HCT116 (cell line): ENCODE measurements around the gene RNF111. TPM values are rescaled to one million over a fixed set of nuclear protein-coding genes. Genes with fewer than 3 reads are reported as not detected.

Experiments
- ATAC-seq: fragments of 200-7000 bp; cut with Tn5 transposase; 2 replicates; pipeline ENCODE4 v1.9.1; 2020; ENCODE audit warnings: mild to moderate bottlenecking, moderate library complexity
- BruUV-seq: library from RNA; stranded (reverse); fragments of 400-500 nt; replicated peaks from 2 replicates; lab custom pipeline; 2021; lab: Mats Ljungman, UMichigan
- CTCF ChIA-PET: fragments of 300-600 bp; sonication (Branson Sonifier 250); formaldehyde crosslinking; loops from one replicate; lab custom pipeline; 2021; ENCODE audit warnings: antibody characterized with exemption; lab: Charles Lee
- POLR2A ChIA-PET: fragments of 300-600, 350-600 bp; sonication (Branson Sonifier 250); formaldehyde crosslinking; loops from one replicate; lab custom pipeline; 2021; ENCODE audit warnings: antibody characterized with exemption; lab: Charles Lee
- RAD21 ChIA-PET, 2 experiments: fragments of 300-600 bp; sonication (Branson Sonifier 250); formaldehyde crosslinking; loops; one replicate each; lab custom pipeline; 2023; ENCODE audit warnings: low total read pairs in 2 of 2; ENCODE audit not compliant: uncharacterized antibody in 2 of 2, unreplicated experiment in 2 of 2, low non-redundant PET in 1 of 2; lab: Charles Lee
- DNase-seq: peaks from one replicate; pipeline ENCODE4 v3.0.0-alpha.2; 2010; ENCODE audit warnings: low read depth, low spot score
- H2AFZ ChIP-seq: fragments of 200-600 bp; shearing (Covaris generic), sonication (generic); 2 replicates; pipeline ENCODE4 v1.6.1; 2017; ENCODE audit warnings: low read depth, mixed run types, mixed read lengths, antibody characterized with exemption, low read length; ENCODE audit not compliant: poor library complexity, severe bottlenecking
- H3K27ac ChIP-seq: 2 replicates; pipeline ENCODE4 v1.5.1; 2012; ENCODE audit warnings: low read depth, low read length
- H3K27me3 ChIP-seq: fragments of 200-600 bp; sonication (generic); 2 replicates; pipeline ENCODE4 v1.6.1; 2016; ENCODE audit warnings: mixed run types, low read length, mixed read lengths; ENCODE audit not compliant: insufficient read depth
- H3K36me3 ChIP-seq, 2 experiments: fragments of 200-500 bp in 1 of 2; fragments of 200-600 bp in 1 of 2; sonication (Bioruptor generic) in 1 of 2; sonication (generic) in 1 of 2; 2 replicates each; pipeline versions ENCODE4 v1.5.1 to v1.6.1; 2014 to 2016; ENCODE audit warnings: low read length in 2 of 2, inconsistent platforms in 1 of 2, mixed read lengths in 1 of 2, mixed run types in 1 of 2; ENCODE audit not compliant: insufficient read depth in 2 of 2, control insufficient read depth in 1 of 2
- H3K4me1 ChIP-seq, 2 experiments: fragments of 200-600 bp in 1 of 2; sonication (generic) in 1 of 2; 2 replicates each; pipeline versions ENCODE4 v1.5.1 to v1.6.1; 2012 to 2017; ENCODE audit warnings: low read length in 2 of 2, inconsistent platforms in 1 of 2, mild to moderate bottlenecking in 1 of 2, mixed read lengths in 1 of 2, mixed run types in 1 of 2, moderate library complexity in 1 of 2; ENCODE audit not compliant: insufficient read depth in 2 of 2, control insufficient read depth in 1 of 2
- H3K4me2 ChIP-seq: fragments of 200-600 bp; sonication (generic); 2 replicates; pipeline ENCODE4 v1.6.1; 2017; ENCODE audit warnings: mixed run types, low read length, mixed read lengths
- H3K4me3 ChIP-seq, 2 experiments: fragments of 200-600 bp in 1 of 2; sonication (generic) in 1 of 2; replicated peaks in 1 of 2; 2 replicates each; pipeline ENCODE4 v1.5.1; 2011 to 2016; ENCODE audit warnings: low read length in 2 of 2, control low read depth in 1 of 2, low read depth in 1 of 2, mild to moderate bottlenecking in 1 of 2, mixed read lengths in 1 of 2, mixed run types in 1 of 2
- H3K79me2 ChIP-seq: fragments of 200-600 bp; sonication (generic); 2 replicates; pipeline ENCODE4 v1.6.1; 2017; ENCODE audit warnings: mild to moderate bottlenecking, mixed run types, low read length, moderate library complexity, mixed read lengths; ENCODE audit not compliant: insufficient read depth
- H3K9ac ChIP-seq: fragments of 200-600 bp; sonication (generic); 2 replicates; pipeline ENCODE4 v1.6.1; 2016; ENCODE audit warnings: low read length, mixed read lengths
- H3K9me2 ChIP-seq: fragments of 200-600 bp; sonication (generic), shearing (Covaris generic); 2 replicates; pipeline ENCODE4 v1.6.1; 2017; ENCODE audit warnings: mixed run types, mild to moderate bottlenecking, moderate library complexity; ENCODE audit not compliant: insufficient read depth
- H3K9me3 ChIP-seq, 2 experiments: fragments of 200-500 bp in 1 of 2; fragments of 200-600 bp in 1 of 2; sonication (Bioruptor generic) in 1 of 2; sonication (generic) in 1 of 2; 2 replicates each; pipeline ENCODE4 v1.6.1; 2014 to 2017; ENCODE audit warnings: low read length in 2 of 2, mixed read lengths in 2 of 2, inconsistent platforms in 1 of 2, low read depth in 1 of 2, mild to moderate bottlenecking in 1 of 2, mixed run types in 1 of 2, moderate library complexity in 1 of 2; ENCODE audit not compliant: control insufficient read depth in 1 of 2, insufficient read depth in 1 of 2
- H4K20me1 ChIP-seq: fragments of 200-600 bp; sonication (generic), shearing (Covaris generic); 2 replicates; pipeline ENCODE4 v1.6.1; 2017; ENCODE audit warnings: mixed run types, mild to moderate bottlenecking, moderate library complexity; ENCODE audit not compliant: insufficient read depth
- ATF3 ChIP-seq: IDR thresholded peaks from 2 replicates; pipeline ENCODE4 v1.6.1; 2012
- CBX3 ChIP-seq: IDR thresholded peaks from 2 replicates; pipeline ENCODE4 v1.6.1; 2012; ENCODE audit warnings: low read depth
- CTCF ChIP-seq, 3 experiments: fragments of 200-600 bp in 1 of 3; sonication (generic) in 1 of 3; IDR thresholded peaks in 2 of 3; conservative IDR thresholded peaks in 1 of 3; 2 replicates each; pipeline ENCODE4 v1.5.1; 2012 to 2017; ENCODE audit warnings: low read depth in 2 of 3, low read length in 2 of 3, antibody characterized with exemption in 1 of 3, borderline replicate concordance in 1 of 3, control low read depth in 1 of 3, mild to moderate bottlenecking in 1 of 3, mixed read lengths in 1 of 3, mixed run types in 1 of 3, moderate library complexity in 1 of 3; ENCODE audit not compliant: insufficient read depth in 1 of 3
- ELF1 ChIP-seq: IDR thresholded peaks from 2 replicates; pipeline ENCODE4 v1.6.1; 2012; ENCODE audit warnings: low read depth, borderline replicate concordance
- JUND ChIP-seq: IDR thresholded peaks from 2 replicates; pipeline ENCODE4 v1.6.1; 2012
- MAX ChIP-seq: IDR thresholded peaks from 2 replicates; pipeline ENCODE4 v1.6.1; 2012
- POLR2A ChIP-seq: IDR thresholded peaks from 2 replicates; pipeline ENCODE4 v1.7.0; 2011; ENCODE audit warnings: borderline replicate concordance; ENCODE audit not compliant: insufficient read depth, insufficient read length; ENCODE audit errors: extremely low read depth
- POLR2AphosphoS5 ChIP-seq: IDR thresholded peaks from 2 replicates; pipeline ENCODE4 v1.6.1; 2011; ENCODE audit warnings: mild to moderate bottlenecking, low read depth, low read length, moderate library complexity
- SIN3A ChIP-seq: IDR thresholded peaks from 2 replicates; pipeline ENCODE4 v1.6.1; 2012; ENCODE audit warnings: low read depth
- SP1 ChIP-seq: IDR thresholded peaks from 2 replicates; pipeline ENCODE4 v1.6.1; 2012; ENCODE audit warnings: low read depth
- SRF ChIP-seq: IDR thresholded peaks from 2 replicates; pipeline ENCODE4 v1.6.1; 2012; ENCODE audit warnings: low read depth
- YY1 ChIP-seq: IDR thresholded peaks from 2 replicates; pipeline ENCODE4 v1.6.1; 2011; ENCODE audit warnings: low read length, low read depth, moderate library complexity, mild to moderate bottlenecking; ENCODE audit not compliant: insufficient replicate concordance; ENCODE audit errors: extremely low read depth
- ZFX ChIP-seq: fragments of 450-650 bp; IDR thresholded peaks from 2 replicates; pipeline ENCODE4 v1.6.1; 2017
- ZNF274 ChIP-seq: fragments of 200-500 bp; sonication (Bioruptor generic); IDR thresholded peaks from 2 replicates; pipeline ENCODE4 v1.6.1; 2014; ENCODE audit warnings: mild to moderate bottlenecking, low read depth, low read length, inconsistent platforms
- intact Hi-C: fragments of 100-400 bp; cut with micrococcal nuclease; formaldehyde crosslinking; loops from 2 replicates; pipeline ENCODE4 v1.10.0; 2022
- total RNA-seq: library from RNA; stranded (reverse); gene quantifications from one replicate; pipeline ENCODE4 v1.2.1, GENCODE V29; 2021; ENCODE audit not compliant: unreplicated experiment
- TF ChIP-seq, protein P1 (sequence below): IDR thresholded peaks from 2 replicates; pipeline ENCODE4 v1.6.1; 2012; ENCODE audit warnings: low read depth

Gene RNF111
- total RNA-seq, 1 experiment from 2014 or later: 31.5 TPM

DNA sequence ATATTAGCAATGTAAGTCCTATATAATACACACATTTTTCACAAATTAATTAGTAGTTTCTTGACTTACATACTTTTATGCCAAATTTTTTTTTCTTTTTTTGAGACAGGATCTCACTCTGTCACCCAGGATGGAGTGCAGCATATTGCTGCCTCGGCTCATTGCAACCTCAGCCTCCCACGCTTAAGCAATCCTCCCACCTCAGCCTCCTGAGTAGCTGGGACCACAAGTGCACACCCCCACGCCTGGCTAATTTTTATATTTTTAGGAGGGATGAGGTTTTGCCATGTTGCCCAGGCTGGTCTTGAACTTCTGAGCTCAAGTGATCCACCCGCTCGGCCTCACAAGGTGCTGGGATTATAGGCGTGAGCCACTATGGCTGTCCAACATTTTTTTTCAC, 54.6 kb downstream of the RNF111 start:
- Histone ChIP-seq H3K4me2 (no peak overlapping the region), H2AFZ (no peak overlapping the region), H3K79me2 (peaks cover 95% of the 10 kb centered on the region), H3K27ac (no peak overlapping the region), H3K4me1 (no peaks in the 10 kb centered on the region), H3K9me2 (no peaks in the 10 kb centered on the region), H3K36me3 (no peaks in the 10 kb centered on the region), H3K9me3 (no peaks in the 10 kb centered on the region), H3K4me3 (no peak overlapping the region), H3K9ac (no peak overlapping the region), H4K20me1 (peaks cover 17% of the 10 kb centered on the region; the same call in 1 of the 2 replicates), H3K27me3 (no peaks in the 10 kb centered on the region)
- ChIA-PET POLR2A (no interaction called here), CTCF (no interaction called here), RAD21 (no interaction called here)
- intact Hi-C loops: no loop called here
- no peak for TF ChIP-seq POLR2A
- no peak for TF ChIP-seq ATF3
- no TSS peak for BruUV-seq
- ATAC-seq (no peak), DNase-seq (no peak)

DNA sequence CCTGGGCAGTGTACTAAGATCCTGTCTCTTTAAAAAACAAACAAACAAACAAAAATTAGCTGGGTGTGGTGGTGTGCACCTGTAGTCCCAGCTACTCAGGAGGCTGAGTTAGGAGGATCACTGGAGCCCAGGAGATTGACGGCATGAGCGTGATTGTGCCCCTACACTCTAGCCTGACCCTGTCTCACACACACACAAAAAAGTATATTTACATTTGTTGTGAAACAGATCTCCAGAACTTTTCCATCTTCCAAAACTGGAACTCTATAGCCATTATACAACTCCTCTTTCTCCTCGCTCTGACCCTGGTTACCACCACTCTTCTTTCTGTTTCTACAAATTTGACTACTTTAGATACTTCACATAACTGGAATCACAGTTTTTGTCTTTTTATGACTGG, 61.4 kb downstream of the RNF111 start:
- Histone ChIP-seq H3K9me3 (no peaks in the 10 kb centered on the region), H2AFZ (no peak overlapping the region), H3K4me2 (no peak overlapping the region), H3K79me2 (peaks cover 64% of the 10 kb centered on the region), H3K27me3 (no peaks in the 10 kb centered on the region), H3K9me2 (no peaks in the 10 kb centered on the region), H3K36me3 (peaks cover 2 to 6% of the 10 kb centered on the region in 2 experiments; a peak in 1 of 4 replicates), H3K27ac (no peak overlapping the region), H3K4me1 (no peaks in the 10 kb centered on the region), H3K9ac (no peak overlapping the region), H4K20me1 (peaks cover 9% of the 10 kb centered on the region; the same call in 1 of the 2 replicates), H3K4me3 (no peak overlapping the region)
- ChIA-PET RAD21 (no interaction called here), CTCF (no interaction called here), POLR2A (no interaction called here)
- intact Hi-C loops: no loop called here
- TF ChIP-seq, protein P1, sequence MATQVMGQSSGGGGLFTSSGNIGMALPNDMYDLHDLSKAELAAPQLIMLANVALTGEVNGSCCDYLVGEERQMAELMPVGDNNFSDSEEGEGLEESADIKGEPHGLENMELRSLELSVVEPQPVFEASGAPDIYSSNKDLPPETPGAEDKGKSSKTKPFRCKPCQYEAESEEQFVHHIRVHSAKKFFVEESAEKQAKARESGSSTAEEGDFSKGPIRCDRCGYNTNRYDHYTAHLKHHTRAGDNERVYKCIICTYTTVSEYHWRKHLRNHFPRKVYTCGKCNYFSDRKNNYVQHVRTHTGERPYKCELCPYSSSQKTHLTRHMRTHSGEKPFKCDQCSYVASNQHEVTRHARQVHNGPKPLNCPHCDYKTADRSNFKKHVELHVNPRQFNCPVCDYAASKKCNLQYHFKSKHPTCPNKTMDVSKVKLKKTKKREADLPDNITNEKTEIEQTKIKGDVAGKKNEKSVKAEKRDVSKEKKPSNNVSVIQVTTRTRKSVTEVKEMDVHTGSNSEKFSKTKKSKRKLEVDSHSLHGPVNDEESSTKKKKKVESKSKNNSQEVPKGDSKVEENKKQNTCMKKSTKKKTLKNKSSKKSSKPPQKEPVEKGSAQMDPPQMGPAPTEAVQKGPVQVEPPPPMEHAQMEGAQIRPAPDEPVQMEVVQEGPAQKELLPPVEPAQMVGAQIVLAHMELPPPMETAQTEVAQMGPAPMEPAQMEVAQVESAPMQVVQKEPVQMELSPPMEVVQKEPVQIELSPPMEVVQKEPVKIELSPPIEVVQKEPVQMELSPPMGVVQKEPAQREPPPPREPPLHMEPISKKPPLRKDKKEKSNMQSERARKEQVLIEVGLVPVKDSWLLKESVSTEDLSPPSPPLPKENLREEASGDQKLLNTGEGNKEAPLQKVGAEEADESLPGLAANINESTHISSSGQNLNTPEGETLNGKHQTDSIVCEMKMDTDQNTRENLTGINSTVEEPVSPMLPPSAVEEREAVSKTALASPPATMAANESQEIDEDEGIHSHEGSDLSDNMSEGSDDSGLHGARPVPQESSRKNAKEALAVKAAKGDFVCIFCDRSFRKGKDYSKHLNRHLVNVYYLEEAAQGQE: no peak
- TF ChIP-seq YY1: no peak
- no peak for TF ChIP-seq ZNF274
- no peak for TF ChIP-seq ELF1
- no peak for TF ChIP-seq CTCF (IDR thresholded peaks at IDR 0.05 in 2 of 3, conservative IDR thresholded peaks at IDR 0.05 in 1 of 3; ENCODE audit: borderline replicate concordance in 1 of 3, insufficient read depth in 1 of 3, low read depth in 2 of 3, low read length in 2 of 3)
- TF ChIP-seq CBX3: no peak
- no peak for TF ChIP-seq ATF3
- no peak for TF ChIP-seq SP1
- no peak for TF ChIP-seq SRF
- TF ChIP-seq POLR2A: no peak
- TF ChIP-seq MAX: no peak
- no peak for TF ChIP-seq ZFX
- no peak for TF ChIP-seq SIN3A
- no peak for TF ChIP-seq JUND
- no peak for TF ChIP-seq POLR2AphosphoS5
- DNase-seq (no peak), ATAC-seq (no peak)
- no TSS peak for BruUV-seq
